IPS-18c (cell line): ENCODE measurements around the gene CMYA5.
"Not testable (repeated sequence)": the region's sequence is repeated elsewhere in the genome, so short reads cannot be mapped to it uniquely, and the experiment has no call there.

Source experiments
- H3K4me3 ChIP-seq: 2 replicates; pipeline ENCODE4 v1.7.0; 2013; ENCODE audit warnings: low read depth, mild to moderate bottlenecking, low read length, moderate library complexity; ENCODE audit not compliant: insufficient read depth
- H3K9me3 ChIP-seq: one replicate; pipeline ENCODE4 v1.6.1; 2013; ENCODE audit warnings: mild to moderate bottlenecking, low read length, moderate library complexity; ENCODE audit not compliant: control insufficient read depth, insufficient read depth

CMYA5 gene

GRCh38 chr5:79689541-79690466 is at the start of gene CMYA5:
CMYA5 (plus strand) TSS chr5:79689836; CDS start chr5:79689908, 72 bp downstream.
- Histone ChIP-seq H3K4me3 (peak within 1 kb of the TSS; percentile 56), H3K9me3 (no peaks in the 10 kb centered on the region)

- H3K9me3 ChIP-seq: no peaks in the 10 kb centered on the region
- H3K4me3 ChIP-seq: no peak overlapping the region
Measured at GRCh38 chr5:79640571-79641055, 49.0 kb upstream of the CMYA5 start.

GRCh38 chr5:79641414-79641813 is 48.2 kb upstream of the CMYA5 start:
- Histone ChIP-seq H3K9me3 (no peaks in the 10 kb centered on the region), H3K4me3 (no peak overlapping the region)

- Histone ChIP-seq H3K4me3 (no peak overlapping the region), H3K9me3 (no peaks in the 10 kb centered on the region)
Measured at GRCh38 chr5:79642210-79642609, 47.4 kb upstream of the CMYA5 start.

- no peak overlapping the region for H3K4me3 ChIP-seq
- no peaks in the 10 kb centered on the region for H3K9me3 ChIP-seq
Measured at GRCh38 chr5:79653843-79654242, 35.8 kb upstream of the CMYA5 start.

GRCh38 chr5:79663212-79663611 is 26.4 kb upstream of the CMYA5 start:
- Histone ChIP-seq H3K9me3 (no peaks in the 10 kb centered on the region), H3K4me3 (no peak overlapping the region)

- Histone ChIP-seq H3K4me3 (no peak overlapping the region), H3K9me3 (peaks cover 2% of the 10 kb centered on the region)
Measured at GRCh38 chr5:79666758-79667157, 22.9 kb upstream of the CMYA5 start.

GRCh38 chr5:79672392-79672791 is 17.2 kb upstream of the CMYA5 start:
- no peak overlapping the region for H3K4me3 ChIP-seq
- peaks cover 2% of the 10 kb centered on the region for H3K9me3 ChIP-seq

- not testable (repeated sequence) for H3K9me3 ChIP-seq, H3K4me3 ChIP-seq
Measured at GRCh38 chr5:79676354-79676753, 13.3 kb upstream of the CMYA5 start.

GRCh38 chr5:79682102-79682501 is 7.5 kb upstream of the CMYA5 start:
- not testable (repeated sequence) for H3K9me3 ChIP-seq, H3K4me3 ChIP-seq

GRCh38 chr5:79684782-79685181 is 4.9 kb upstream of the CMYA5 start:
- H3K9me3 ChIP-seq: no peaks in the 10 kb centered on the region
- H3K4me3 ChIP-seq: no peak overlapping the region

- no peaks in the 10 kb centered on the region for H3K9me3 ChIP-seq
Measured at GRCh38 chr5:79685627-79686026, 4.0 kb upstream of the CMYA5 start.

GRCh38 chr5:79686799-79687198 is 2.8 kb upstream of the CMYA5 start:
- Histone ChIP-seq H3K4me3 (no peak overlapping the region), H3K9me3 (no peaks in the 10 kb centered on the region)

More at GRCh38 chr5:79685627-79686026, 4.0 kb upstream of the CMYA5 start:
- H3K4me3 ChIP-seq: no peak overlapping the region

GRCh38 chr5:79687889-79688288 is 1.7 kb upstream of the CMYA5 start:
- no peaks in the 10 kb centered on the region for H3K9me3 ChIP-seq
- no peak overlapping the region for H3K4me3 ChIP-seq

- Histone ChIP-seq H3K4me3 (no peak overlapping the region), H3K9me3 (no peaks in the 10 kb centered on the region)
Measured at GRCh38 chr5:79691007-79691406, 1.4 kb downstream of the CMYA5 start.

- Histone ChIP-seq H3K4me3 (no peak overlapping the region), H3K9me3 (no peaks in the 10 kb centered on the region)
Measured at GRCh38 chr5:79692596-79692995, 3.0 kb downstream of the CMYA5 start.

GRCh38 chr5:79694183-79694582 is 4.5 kb downstream of the CMYA5 start:
- Histone ChIP-seq H3K4me3 (no peak overlapping the region), H3K9me3 (no peaks in the 10 kb centered on the region)

GRCh38 chr5:79694652-79695051 is 5.0 kb downstream of the CMYA5 start:
- H3K9me3 ChIP-seq: no peaks in the 10 kb centered on the region

More at GRCh38 chr5:79694652-79695051, 5.0 kb downstream of the CMYA5 start:
- no peak overlapping the region for H3K4me3 ChIP-seq
